DND-41 (cell line): ENCODE data around the gene CACNA2D4.

Experiments
- ATAC-seq: fragments of 200-7000 bp; cut with Tn5 transposase; 3 replicates; pipeline ENCODE4 v1.9.1; 2021; ENCODE audit warnings: low read depth; ENCODE audit not compliant: insufficient read depth
- DNase-seq: peaks from one replicate; pipeline ENCODE4 v3.0.0-alpha.2; 2020
- H2AFZ ChIP-seq: 2 replicates; pipeline ENCODE4 v1.6.0; 2012; ENCODE audit warnings: low read depth, low read length
- H3K27ac ChIP-seq: 2 replicates; pipeline ENCODE4 v1.5.1; 2012; ENCODE audit warnings: low read length, inconsistent platforms
- H3K27me3 ChIP-seq: fragments of 200-600 bp; sonication (generic); 2 replicates; pipeline ENCODE4 v1.6.0; 2012; ENCODE audit warnings: low read length, mild to moderate bottlenecking, inconsistent platforms; ENCODE audit not compliant: insufficient read depth, poor library complexity
- H3K36me3 ChIP-seq: 2 replicates; pipeline ENCODE4 v1.5.1; 2012; ENCODE audit warnings: low read length, inconsistent platforms; ENCODE audit not compliant: insufficient read depth
- H3K4me1 ChIP-seq: 2 replicates; pipeline ENCODE4 v1.5.1; 2012; ENCODE audit warnings: mild to moderate bottlenecking, low read length; ENCODE audit not compliant: insufficient read depth
- H3K4me2 ChIP-seq: 2 replicates; pipeline ENCODE4 v1.6.0; 2012; ENCODE audit warnings: mild to moderate bottlenecking, moderate library complexity, low read length, inconsistent platforms; ENCODE audit not compliant: insufficient read depth
- H3K4me3 ChIP-seq, 2 experiments: fragments of 200-600 bp in 1 of 2; shearing (Covaris generic) in 1 of 2; 2 replicates each; pipeline ENCODE4 v1.5.1; 2012 to 2016; ENCODE audit warnings: inconsistent platforms in 2 of 2, low read length in 2 of 2, mild to moderate bottlenecking in 2 of 2, low read depth in 1 of 2, moderate library complexity in 1 of 2
- H3K79me2 ChIP-seq: 2 replicates; pipeline ENCODE4 v1.6.0; 2012; ENCODE audit warnings: low read length, inconsistent platforms; ENCODE audit not compliant: insufficient read depth
- H3K9ac ChIP-seq: 2 replicates; pipeline ENCODE4 v1.6.0; 2012; ENCODE audit warnings: low read depth, mild to moderate bottlenecking, inconsistent platforms, low read length, moderate library complexity
- H3K9me3 ChIP-seq: 2 replicates; pipeline ENCODE4 v1.5.1; 2012; ENCODE audit warnings: low read length, moderate library complexity, mild to moderate bottlenecking, inconsistent platforms; ENCODE audit not compliant: insufficient read depth, severe bottlenecking
- H4K20me1 ChIP-seq: 2 replicates; pipeline ENCODE4 v1.6.0; 2012; ENCODE audit warnings: low read length; ENCODE audit not compliant: insufficient read depth
- CTCF ChIP-seq: IDR thresholded peaks from 2 replicates; pipeline ENCODE4 v1.5.1; 2012; ENCODE audit warnings: borderline replicate concordance, low read length, moderate library complexity, mild to moderate bottlenecking; ENCODE audit not compliant: poor library complexity, severe bottlenecking; ENCODE audit errors: extremely low read depth
- EZH2 ChIP-seq: IDR thresholded peaks from 3 replicates; pipeline ENCODE4 v1.6.1; 2012; ENCODE audit warnings: borderline replicate concordance, low read depth, mild to moderate bottlenecking, moderate library complexity, low read length, inconsistent platforms; ENCODE audit not compliant: severe bottlenecking

The CACNA2D4 gene

DNA sequence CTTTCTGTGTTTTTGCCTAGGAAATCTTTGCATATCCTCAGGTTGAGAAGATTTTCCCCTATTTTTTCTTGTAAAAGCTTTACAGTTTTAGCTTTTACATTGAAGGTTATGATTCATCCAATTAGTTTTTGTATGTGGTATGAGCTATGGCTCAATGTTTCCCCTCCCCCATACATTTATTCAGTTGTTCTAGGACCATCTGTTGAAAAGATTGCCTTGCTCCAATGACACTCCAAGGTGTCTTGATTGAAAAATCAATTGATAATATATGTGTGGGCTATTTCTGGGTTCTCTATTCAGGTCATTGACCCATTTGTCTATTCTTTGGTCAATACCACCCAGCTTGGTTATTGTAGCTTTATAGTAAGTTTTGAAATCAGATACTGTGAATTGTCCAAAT, 55.5 kb downstream of the CACNA2D4 start:
- H3K4me2 ChIP-seq = no peak overlapping the region
- no peaks in the 10 kb centered on the region for H3K27me3 ChIP-seq
- H3K4me3 ChIP-seq = no peak overlapping the region
- H2AFZ ChIP-seq = no peak overlapping the region
- no peak for DNase-seq
- H3K9me3 ChIP-seq = no peaks in the 10 kb centered on the region
- no peaks in the 10 kb centered on the region for H3K36me3 ChIP-seq
- no peaks in the 10 kb centered on the region for H3K79me2 ChIP-seq
- H3K27ac ChIP-seq = no peak overlapping the region
- TF ChIP-seq CTCF (no peak), EZH2 (no peak)
- H3K9ac ChIP-seq = no peak overlapping the region
- H3K4me1 ChIP-seq = no peaks in the 10 kb centered on the region
- no peak for ATAC-seq
- no peaks in the 10 kb centered on the region for H4K20me1 ChIP-seq

DNA sequence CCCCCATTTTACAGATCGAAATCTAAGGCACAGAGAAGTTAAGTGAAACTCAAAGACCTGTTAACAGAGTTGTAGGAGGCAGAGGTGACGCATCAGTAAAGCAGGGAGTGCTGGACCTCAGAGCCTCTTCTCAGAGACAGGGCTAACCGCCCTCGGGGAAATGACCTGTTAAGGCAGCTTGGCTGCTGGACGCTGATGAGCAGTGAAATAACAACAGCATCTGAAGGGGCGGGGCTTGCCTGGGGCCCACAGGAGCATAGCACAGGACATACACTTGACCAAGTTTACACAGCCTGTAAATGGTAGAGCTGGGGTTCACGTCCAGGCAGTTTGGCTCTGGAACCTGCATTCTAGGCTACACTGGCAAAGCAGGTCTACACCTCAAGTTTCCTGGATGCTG, 58.8 kb downstream of the CACNA2D4 start:
- Histone ChIP-seq H3K4me2 (no peak overlapping the region), H3K4me3 (no peak overlapping the region), H3K9me3 (peaks cover 16% of the 10 kb centered on the region), H3K79me2 (no peaks in the 10 kb centered on the region), H3K27ac (no peak overlapping the region), H3K27me3 (no peaks in the 10 kb centered on the region), H4K20me1 (no peaks in the 10 kb centered on the region), H3K4me1 (no peaks in the 10 kb centered on the region), H3K36me3 (no peaks in the 10 kb centered on the region), H2AFZ (no peak overlapping the region), H3K9ac (no peak overlapping the region)
- DNase-seq = no peak
- TF ChIP-seq EZH2 (no peak), CTCF (no peak)
- no peak for ATAC-seq

DNA sequence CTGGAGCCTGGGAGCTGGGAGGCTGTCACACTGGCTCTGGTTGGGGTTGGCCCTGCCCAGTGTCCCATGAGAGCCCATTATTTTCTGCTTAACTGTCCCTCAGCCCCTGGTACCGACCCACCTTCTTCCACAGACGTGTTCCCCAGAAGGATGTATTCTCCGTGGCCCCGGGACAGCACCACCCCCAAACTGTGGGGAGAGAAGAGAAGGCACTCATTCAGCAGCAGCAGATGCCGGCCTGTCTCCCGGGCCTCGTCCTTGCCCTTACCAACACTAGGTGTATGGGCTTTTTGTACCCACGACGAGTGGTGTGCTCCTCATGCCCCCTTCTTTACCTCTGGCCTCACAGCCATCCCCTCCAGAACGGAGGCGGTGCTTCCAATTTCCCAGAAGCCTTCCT, 60.0 kb downstream of the CACNA2D4 start:
- no peaks in the 10 kb centered on the region for H4K20me1 ChIP-seq
- no peak overlapping the region for H3K4me2 ChIP-seq
- H3K36me3 ChIP-seq = no peaks in the 10 kb centered on the region
- peaks cover 21% of the 10 kb centered on the region for H3K9me3 ChIP-seq
- no peak for ATAC-seq
- H3K79me2 ChIP-seq = no peaks in the 10 kb centered on the region
- H3K27ac ChIP-seq = no peak overlapping the region
- DNase-seq = no peak
- no peaks in the 10 kb centered on the region for H3K4me1 ChIP-seq
- no peaks in the 10 kb centered on the region for H3K27me3 ChIP-seq
- H2AFZ ChIP-seq = no peak overlapping the region
- TF ChIP-seq EZH2 (no peak), CTCF (no peak)
- no peak overlapping the region for H3K9ac ChIP-seq
- no peak overlapping the region for H3K4me3 ChIP-seq

DNA sequence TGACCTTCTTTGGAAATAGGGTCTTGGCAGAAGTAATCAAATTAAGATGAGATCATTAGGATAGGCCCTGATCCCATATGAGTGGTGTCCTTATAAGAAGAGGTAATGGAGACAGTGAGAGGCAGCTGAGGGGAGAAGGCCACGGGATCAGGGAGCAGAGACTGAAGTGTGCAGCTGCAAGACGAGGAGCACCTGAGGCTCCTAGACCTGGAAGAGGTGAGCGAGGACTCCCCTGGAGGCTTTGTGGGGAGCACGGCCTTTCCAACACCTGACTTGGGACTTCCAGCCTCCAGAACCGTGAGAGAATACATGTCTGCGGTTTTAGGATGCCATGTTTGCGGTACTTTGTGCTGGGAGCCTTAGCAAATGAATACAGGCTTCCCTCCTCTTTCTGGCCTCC, 60.6 kb downstream of the CACNA2D4 start:
- DNase-seq (no peak), ATAC-seq (no peak)
- Histone ChIP-seq H3K9me3 (peaks cover 21% of the 10 kb centered on the region), H3K27me3 (no peaks in the 10 kb centered on the region), H3K36me3 (no peaks in the 10 kb centered on the region), H4K20me1 (no peaks in the 10 kb centered on the region), H3K4me1 (no peaks in the 10 kb centered on the region), H2AFZ (no peak overlapping the region), H3K27ac (no peak overlapping the region), H3K9ac (no peak overlapping the region), H3K4me2 (no peak overlapping the region), H3K79me2 (no peaks in the 10 kb centered on the region), H3K4me3 (no peak overlapping the region)
- TF ChIP-seq EZH2 (no peak), CTCF (no peak)
